Measurements from ENCODE around the gene HARS2.

HARS2 gene

DNA sequence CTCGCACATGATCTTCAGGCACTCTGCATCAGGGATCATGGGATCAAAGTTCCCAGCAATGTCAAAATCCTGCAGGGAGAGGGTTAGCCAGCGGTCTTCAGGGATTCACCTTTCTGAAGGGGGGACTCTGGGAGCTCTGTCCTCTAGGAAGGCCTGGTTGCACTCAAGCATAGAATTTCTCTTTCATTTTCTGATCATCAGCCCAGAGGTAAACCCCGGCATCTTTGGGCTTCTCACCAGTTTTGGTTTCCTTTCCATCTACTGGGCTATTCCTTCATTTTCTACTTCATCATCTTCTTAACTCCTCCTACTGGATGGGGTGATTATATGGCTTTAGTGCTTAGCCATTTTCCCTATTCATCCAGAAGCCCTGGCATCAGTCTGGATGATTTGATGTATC, 13.3 kb upstream of the HARS2 start:
- TF ChIP-seq, protein P1, sequence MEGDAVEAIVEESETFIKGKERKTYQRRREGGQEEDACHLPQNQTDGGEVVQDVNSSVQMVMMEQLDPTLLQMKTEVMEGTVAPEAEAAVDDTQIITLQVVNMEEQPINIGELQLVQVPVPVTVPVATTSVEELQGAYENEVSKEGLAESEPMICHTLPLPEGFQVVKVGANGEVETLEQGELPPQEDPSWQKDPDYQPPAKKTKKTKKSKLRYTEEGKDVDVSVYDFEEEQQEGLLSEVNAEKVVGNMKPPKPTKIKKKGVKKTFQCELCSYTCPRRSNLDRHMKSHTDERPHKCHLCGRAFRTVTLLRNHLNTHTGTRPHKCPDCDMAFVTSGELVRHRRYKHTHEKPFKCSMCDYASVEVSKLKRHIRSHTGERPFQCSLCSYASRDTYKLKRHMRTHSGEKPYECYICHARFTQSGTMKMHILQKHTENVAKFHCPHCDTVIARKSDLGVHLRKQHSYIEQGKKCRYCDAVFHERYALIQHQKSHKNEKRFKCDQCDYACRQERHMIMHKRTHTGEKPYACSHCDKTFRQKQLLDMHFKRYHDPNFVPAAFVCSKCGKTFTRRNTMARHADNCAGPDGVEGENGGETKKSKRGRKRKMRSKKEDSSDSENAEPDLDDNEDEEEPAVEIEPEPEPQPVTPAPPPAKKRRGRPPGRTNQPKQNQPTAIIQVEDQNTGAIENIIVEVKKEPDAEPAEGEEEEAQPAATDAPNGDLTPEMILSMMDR (conservative IDR thresholded peaks at IDR 0.05; ENCODE audit: low read length), result no peak
- H3K4me3 ChIP-seq (ENCODE audit: low read length), result no peak overlapping the region
- no peak for DNase-seq (ENCODE audit: low read depth)

DNA sequence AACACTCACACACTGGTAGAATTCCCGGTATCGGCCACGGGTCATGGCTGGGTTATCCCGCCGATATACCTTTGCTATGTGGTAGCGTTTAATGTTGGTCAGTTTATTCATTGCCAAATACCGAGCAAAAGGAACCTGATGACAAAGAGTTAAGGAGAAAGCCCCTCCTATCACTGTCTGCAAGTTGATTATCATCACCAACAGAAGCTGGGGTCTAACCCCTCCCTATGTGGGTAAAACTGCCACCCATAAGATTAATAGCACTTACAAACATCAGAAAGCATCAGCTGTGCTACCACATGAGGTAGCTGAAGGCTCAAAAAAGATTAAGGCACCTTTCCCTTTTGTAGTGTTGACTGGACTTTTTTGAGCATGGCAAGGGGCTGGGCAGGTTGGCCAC, 12.3 kb upstream of the HARS2 start:
- no peak for DNase-seq (ENCODE audit: low read depth)
- TF ChIP-seq, protein P1 (conservative IDR thresholded peaks at IDR 0.05; ENCODE audit: low read length), result no peak
- H3K4me3 ChIP-seq (ENCODE audit: low read length), result no peak overlapping the region

DNA sequence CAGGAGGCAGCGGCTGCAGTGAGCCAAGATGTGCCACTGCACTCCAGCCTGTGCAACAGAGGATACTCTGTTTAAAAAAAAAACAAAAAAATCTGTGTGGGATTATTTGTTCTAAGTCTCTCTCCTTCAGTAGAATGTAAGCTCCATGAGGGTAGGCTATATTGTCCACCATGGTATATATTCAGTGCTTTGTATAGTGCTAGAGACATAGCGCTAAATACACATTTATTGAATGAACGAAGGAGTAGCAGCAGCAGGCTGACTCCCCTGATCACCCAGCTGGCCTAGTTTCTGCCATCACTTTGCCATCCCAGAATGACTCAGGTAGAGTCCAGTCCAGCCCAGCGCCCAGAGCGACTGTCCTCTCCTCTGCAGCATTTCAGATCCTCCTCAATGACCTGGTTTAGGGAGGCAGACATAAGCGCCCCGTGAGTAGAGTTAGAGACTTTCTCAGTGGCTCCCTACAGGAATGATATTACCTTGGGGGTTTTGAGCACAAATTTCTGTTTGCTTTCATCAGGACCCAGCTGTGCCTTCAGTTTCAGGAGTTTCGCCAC, 801 bp upstream of the HARS2 start:
- H3K4me3 ChIP-seq (ENCODE audit: low read length), result peak overlapping the region; percentile 96
- DNase-seq (ENCODE audit: low read depth), result no peak
- TF ChIP-seq, protein P1 (conservative IDR thresholded peaks at IDR 0.05; ENCODE audit: low read length), result no peak

DNA sequence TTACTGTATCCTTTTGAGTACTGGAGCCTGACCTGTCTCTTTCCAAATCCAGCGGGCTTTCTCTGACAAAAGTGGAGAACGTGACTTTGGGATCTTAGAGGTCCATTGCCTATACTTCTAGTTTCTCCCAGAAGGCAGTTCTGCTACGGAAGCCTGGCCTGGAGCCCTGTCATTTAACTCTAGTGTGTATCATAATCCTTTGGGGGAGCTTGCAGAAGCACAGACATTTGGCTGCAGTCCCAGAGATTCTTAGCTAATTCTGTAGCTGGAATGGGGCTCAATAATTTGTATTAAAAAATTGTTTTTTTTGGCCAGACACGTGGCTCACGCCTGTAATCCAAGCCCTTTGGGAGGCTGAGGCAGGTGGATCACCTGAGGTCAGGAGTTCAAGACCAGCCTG, 3.0 kb downstream of the HARS2 start:
- no peak overlapping the region for H3K4me3 ChIP-seq (ENCODE audit: low read length)
- TF ChIP-seq, protein P1 (conservative IDR thresholded peaks at IDR 0.05; ENCODE audit: low read length), result no peak
- DNase-seq (ENCODE audit: low read depth), result no peak

DNA sequence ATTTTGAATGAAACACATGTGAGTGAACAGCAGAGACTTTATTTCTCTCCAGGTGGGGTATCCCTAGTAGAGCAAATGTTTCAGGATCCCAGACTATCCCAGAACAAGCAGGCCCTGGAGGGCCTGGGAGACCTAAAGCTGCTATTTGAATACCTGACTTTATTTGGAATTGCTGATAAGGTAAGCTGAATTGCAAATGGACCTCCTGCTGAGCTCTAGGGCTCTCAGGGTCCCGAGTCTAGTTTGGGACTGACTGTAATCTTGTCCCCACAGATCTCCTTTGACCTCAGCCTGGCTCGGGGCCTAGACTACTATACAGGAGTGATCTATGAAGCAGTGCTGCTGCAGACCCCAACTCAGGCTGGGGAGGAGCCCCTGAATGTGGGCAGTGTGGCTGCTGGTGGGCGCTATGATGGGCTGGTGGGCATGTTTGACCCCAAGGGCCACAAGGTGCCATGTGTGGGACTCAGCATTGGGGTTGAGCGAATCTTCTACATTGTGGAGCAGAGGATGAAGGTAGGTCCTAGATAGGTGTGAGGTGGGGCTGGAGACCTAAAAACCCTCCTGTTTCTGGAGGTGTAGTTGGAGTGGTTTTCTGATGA, 5.7 kb downstream of the HARS2 start:
- no peak overlapping the region for H3K4me3 ChIP-seq (ENCODE audit: low read length)
- DNase-seq (ENCODE audit: low read depth), result no peak
- TF ChIP-seq, protein P1 (conservative IDR thresholded peaks at IDR 0.05; ENCODE audit: low read length), result no peak

DNA sequence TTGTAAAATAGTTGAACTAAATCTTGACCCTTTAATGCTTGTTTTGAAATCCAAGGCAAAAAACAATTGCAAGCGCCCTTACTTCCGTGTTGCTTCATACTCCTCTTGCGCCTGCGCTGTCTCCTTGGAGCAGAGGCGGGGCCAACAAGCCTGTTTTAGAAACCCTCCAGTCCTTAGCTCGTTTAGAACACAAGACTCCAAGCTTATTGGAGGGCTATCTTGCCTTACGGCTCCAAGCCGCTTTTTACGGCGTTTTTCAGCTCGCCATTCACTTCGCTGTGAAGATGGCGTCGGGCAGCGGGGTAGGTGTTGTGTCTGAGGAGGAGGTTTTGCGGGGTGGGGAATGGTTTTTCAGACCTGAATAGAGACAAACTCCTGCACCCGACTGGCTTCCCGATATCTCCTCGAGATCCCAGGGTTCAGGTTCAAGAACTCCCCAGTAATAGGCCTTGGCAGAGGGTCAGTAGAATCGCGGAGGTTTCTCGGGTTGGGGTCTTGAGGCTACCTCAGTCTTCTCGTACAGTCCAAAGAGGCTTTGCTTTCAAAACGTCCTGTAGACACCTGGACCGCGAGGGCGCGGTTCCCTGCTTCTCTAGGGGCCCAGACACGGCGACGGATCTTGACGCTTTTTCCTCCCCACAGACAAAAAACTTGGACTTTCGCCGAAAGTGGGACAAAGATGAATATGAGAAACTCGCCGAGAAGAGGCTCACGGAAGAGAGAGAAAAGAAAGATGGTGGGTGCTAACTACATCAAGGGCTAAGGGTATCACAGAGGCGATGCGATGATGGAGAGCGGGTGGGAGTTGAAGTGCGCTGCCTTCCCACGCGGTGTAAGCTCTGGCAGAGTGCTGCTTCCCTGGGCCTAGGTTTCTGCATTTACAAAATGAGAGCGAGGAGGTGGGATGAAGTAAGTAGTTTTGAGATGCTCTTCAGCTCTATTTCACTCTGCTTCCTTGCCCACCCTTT, 9.2 kb downstream of the HARS2 start, which contains the start of gene ZMAT2:
Gene ZMAT2, plus strand, starts transcription at position 271 of the 968 bp plus-strand sequence. Its CDS starts 14 bp downstream, at position 285.
- peak within 1 kb of the TSS; percentile 73 for H3K4me3 ChIP-seq (ENCODE audit: low read length)
- peak; percentile 99 for DNase-seq (ENCODE audit: low read depth)
- TF ChIP-seq, protein P1 (conservative IDR thresholded peaks at IDR 0.05; ENCODE audit: low read length), result no peak
